Measurements from ENCODE around the gene SARS2. TPM values are rescaled to one million over a fixed set of nuclear protein-coding genes. Genes with fewer than 3 reads are reported as not detected.

The SARS2 gene
- total RNA-seq, 1 experiment from 2014 or later = 74.7 TPM

DNA sequence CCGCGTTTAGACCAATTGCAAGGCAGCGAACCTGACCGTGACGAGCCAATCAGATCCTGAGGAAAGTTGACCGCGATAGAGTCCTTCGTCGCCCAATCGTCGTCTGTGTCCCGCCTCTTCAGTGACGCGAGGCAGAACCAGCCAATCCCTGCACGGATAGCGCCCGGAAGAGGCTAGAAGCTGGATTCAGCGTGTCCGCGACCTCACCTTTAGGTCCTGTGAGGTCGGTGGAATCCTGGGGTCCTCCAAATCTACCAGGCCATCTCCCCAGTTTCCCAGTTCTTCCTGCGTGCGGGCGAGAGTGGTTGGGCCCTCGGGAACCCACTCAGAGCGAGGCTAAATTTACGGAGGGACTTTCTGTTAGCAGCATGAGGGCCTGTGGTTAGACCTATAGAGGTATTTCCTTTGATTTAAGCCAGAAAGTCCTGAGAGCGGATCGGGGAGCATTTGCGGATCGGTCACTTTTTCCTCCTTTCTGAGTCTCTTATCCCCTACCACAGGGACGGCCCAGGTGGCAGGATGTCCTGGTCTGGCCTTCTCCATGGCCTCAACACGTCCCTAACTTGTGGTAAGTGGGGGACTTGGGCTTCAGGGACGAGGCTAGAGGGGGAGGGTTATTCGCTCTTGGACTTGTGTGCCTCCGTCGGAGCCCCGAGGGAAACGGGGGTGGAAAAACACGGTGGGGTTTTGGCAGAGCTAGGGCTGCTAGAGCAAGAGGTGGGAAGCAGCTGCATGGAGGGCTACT, 385 bp upstream of the SARS2 start, which contains the start of gene MRPS12 (continued):
- TF ChIP-seq, protein P1, sequence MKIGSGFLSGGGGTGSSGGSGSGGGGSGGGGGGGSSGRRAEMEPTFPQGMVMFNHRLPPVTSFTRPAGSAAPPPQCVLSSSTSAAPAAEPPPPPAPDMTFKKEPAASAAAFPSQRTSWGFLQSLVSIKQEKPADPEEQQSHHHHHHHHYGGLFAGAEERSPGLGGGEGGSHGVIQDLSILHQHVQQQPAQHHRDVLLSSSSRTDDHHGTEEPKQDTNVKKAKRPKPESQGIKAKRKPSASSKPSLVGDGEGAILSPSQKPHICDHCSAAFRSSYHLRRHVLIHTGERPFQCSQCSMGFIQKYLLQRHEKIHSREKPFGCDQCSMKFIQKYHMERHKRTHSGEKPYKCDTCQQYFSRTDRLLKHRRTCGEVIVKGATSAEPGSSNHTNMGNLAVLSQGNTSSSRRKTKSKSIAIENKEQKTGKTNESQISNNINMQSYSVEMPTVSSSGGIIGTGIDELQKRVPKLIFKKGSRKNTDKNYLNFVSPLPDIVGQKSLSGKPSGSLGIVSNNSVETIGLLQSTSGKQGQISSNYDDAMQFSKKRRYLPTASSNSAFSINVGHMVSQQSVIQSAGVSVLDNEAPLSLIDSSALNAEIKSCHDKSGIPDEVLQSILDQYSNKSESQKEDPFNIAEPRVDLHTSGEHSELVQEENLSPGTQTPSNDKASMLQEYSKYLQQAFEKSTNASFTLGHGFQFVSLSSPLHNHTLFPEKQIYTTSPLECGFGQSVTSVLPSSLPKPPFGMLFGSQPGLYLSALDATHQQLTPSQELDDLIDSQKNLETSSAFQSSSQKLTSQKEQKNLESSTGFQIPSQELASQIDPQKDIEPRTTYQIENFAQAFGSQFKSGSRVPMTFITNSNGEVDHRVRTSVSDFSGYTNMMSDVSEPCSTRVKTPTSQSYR (CRISPR knock-in tag; IDR thresholded peaks at IDR 0.05) = no peak
- 0 out of 2 replicates have a peak, but pooled peaks have one; percentile 31 for TF ChIP-seq ZNF671 (CRISPR knock-in tag; IDR thresholded peaks at IDR 0.05)
- TF ChIP-seq ESRRA (CRISPR knock-in tag; IDR thresholded peaks at IDR 0.05; ENCODE audit: borderline replicate concordance) = no peak
- TF ChIP-seq FOXJ3 (CRISPR knock-in tag; IDR thresholded peaks at IDR 0.05; ENCODE audit: borderline replicate concordance) = no peak
- TF ChIP-seq FOXK1 (CRISPR knock-in tag; IDR thresholded peaks at IDR 0.05) = 0 out of 2 replicates have a peak, but pooled peaks have one; percentile 29
- TF ChIP-seq, protein P2, sequence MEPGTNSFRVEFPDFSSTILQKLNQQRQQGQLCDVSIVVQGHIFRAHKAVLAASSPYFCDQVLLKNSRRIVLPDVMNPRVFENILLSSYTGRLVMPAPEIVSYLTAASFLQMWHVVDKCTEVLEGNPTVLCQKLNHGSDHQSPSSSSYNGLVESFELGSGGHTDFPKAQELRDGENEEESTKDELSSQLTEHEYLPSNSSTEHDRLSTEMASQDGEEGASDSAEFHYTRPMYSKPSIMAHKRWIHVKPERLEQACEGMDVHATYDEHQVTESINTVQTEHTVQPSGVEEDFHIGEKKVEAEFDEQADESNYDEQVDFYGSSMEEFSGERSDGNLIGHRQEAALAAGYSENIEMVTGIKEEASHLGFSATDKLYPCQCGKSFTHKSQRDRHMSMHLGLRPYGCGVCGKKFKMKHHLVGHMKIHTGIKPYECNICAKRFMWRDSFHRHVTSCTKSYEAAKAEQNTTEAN (CRISPR knock-in tag; IDR thresholded peaks at IDR 0.05) = no peak
- no peak for TF ChIP-seq NR3C1 (CRISPR knock-in tag; conservative IDR thresholded peaks at IDR 0.05; ENCODE audit: low read depth)
- TF ChIP-seq, protein P3, sequence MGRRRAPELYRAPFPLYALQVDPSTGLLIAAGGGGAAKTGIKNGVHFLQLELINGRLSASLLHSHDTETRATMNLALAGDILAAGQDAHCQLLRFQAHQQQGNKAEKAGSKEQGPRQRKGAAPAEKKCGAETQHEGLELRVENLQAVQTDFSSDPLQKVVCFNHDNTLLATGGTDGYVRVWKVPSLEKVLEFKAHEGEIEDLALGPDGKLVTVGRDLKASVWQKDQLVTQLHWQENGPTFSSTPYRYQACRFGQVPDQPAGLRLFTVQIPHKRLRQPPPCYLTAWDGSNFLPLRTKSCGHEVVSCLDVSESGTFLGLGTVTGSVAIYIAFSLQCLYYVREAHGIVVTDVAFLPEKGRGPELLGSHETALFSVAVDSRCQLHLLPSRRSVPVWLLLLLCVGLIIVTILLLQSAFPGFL (CRISPR knock-in tag; IDR thresholded peaks at IDR 0.05; ENCODE audit: borderline replicate concordance) = no peak
- TF ChIP-seq ZNF317 (CRISPR knock-in tag; IDR thresholded peaks at IDR 0.05; ENCODE audit: borderline replicate concordance, low read depth) = no peak
- TF ChIP-seq, protein P4, sequence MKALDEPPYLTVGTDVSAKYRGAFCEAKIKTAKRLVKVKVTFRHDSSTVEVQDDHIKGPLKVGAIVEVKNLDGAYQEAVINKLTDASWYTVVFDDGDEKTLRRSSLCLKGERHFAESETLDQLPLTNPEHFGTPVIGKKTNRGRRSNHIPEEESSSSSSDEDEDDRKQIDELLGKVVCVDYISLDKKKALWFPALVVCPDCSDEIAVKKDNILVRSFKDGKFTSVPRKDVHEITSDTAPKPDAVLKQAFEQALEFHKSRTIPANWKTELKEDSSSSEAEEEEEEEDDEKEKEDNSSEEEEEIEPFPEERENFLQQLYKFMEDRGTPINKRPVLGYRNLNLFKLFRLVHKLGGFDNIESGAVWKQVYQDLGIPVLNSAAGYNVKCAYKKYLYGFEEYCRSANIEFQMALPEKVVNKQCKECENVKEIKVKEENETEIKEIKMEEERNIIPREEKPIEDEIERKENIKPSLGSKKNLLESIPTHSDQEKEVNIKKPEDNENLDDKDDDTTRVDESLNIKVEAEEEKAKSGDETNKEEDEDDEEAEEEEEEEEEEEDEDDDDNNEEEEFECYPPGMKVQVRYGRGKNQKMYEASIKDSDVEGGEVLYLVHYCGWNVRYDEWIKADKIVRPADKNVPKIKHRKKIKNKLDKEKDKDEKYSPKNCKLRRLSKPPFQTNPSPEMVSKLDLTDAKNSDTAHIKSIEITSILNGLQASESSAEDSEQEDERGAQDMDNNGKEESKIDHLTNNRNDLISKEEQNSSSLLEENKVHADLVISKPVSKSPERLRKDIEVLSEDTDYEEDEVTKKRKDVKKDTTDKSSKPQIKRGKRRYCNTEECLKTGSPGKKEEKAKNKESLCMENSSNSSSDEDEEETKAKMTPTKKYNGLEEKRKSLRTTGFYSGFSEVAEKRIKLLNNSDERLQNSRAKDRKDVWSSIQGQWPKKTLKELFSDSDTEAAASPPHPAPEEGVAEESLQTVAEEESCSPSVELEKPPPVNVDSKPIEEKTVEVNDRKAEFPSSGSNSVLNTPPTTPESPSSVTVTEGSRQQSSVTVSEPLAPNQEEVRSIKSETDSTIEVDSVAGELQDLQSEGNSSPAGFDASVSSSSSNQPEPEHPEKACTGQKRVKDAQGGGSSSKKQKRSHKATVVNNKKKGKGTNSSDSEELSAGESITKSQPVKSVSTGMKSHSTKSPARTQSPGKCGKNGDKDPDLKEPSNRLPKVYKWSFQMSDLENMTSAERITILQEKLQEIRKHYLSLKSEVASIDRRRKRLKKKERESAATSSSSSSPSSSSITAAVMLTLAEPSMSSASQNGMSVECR (CRISPR knock-in tag; IDR thresholded peaks at IDR 0.05; ENCODE audit: borderline replicate concordance) = 0 out of 2 replicates have a peak, but pooled peaks have one; percentile 67
- TF ChIP-seq, protein P5, sequence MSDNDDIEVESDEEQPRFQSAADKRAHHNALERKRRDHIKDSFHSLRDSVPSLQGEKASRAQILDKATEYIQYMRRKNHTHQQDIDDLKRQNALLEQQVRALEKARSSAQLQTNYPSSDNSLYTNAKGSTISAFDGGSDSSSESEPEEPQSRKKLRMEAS (CRISPR knock-in tag; IDR thresholded peaks at IDR 0.05) = peak; percentile 80
- no peak for TF ChIP-seq PRRX2 (CRISPR knock-in tag; IDR thresholded peaks at IDR 0.05)
- TF ChIP-seq, protein P6, sequence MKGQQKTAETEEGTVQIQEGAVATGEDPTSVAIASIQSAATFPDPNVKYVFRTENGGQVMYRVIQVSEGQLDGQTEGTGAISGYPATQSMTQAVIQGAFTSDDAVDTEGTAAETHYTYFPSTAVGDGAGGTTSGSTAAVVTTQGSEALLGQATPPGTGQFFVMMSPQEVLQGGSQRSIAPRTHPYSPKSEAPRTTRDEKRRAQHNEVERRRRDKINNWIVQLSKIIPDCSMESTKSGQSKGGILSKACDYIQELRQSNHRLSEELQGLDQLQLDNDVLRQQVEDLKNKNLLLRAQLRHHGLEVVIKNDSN (CRISPR knock-in tag; IDR thresholded peaks at IDR 0.05) = peak; percentile 63; the same call in 1 of the 2 replicates
- no peak for TF ChIP-seq GTF2I (CRISPR knock-in tag; conservative IDR thresholded peaks at IDR 0.05)
- peak; percentile 70; the same call in 1 of the 2 replicates for TF ChIP-seq TEAD1 (CRISPR knock-in tag; IDR thresholded peaks at IDR 0.05)

Measured in WTC11 (cell line).